K562 (cell line): Measurements from ENCODE around the gene CLCA1. TPM values are rescaled to one million over a fixed set of nuclear protein-coding genes. Genes with fewer than 3 reads are reported as not detected.
A peak's percentile ranks its signal among the peaks of the same experiment; 100 is the strongest.

Source experiments
- ARID2 ChIP-seq: fragments of 450-650 bp; IDR thresholded peaks from 2 replicates; pipeline ENCODE4 v1.6.1; 2017; ENCODE audit warnings: antibody characterized with exemption, mild to moderate bottlenecking
- CBX1 ChIP-seq: sonication (generic); IDR thresholded peaks from 2 replicates; pipeline ENCODE4 v1.6.1; 2016; ENCODE audit warnings: antibody characterized with exemption, low read depth, mild to moderate bottlenecking
- CREB3L1 ChIP-seq: fragments of 450-650 bp; IDR thresholded peaks from 2 replicates; pipeline ENCODE4 v1.6.1; 2014; ENCODE audit warnings: low read depth, mild to moderate bottlenecking, moderate library complexity, borderline replicate concordance
- ETS2 ChIP-seq: IDR thresholded peaks from 2 replicates; pipeline ENCODE4 v1.6.1; 2016; ENCODE audit warnings: borderline replicate concordance, missing genetic modification characterization, mild to moderate bottlenecking, moderate library complexity, missing compliant biosample characterization; ENCODE audit not compliant: poor library complexity, severe bottlenecking
- FOXM1 ChIP-seq, 2 experiments: fragments of 450-650 bp in 1 of 2; sonication (generic) in 1 of 2; formaldehyde crosslinking in 1 of 2; IDR thresholded peaks; 2 replicates each; pipeline versions ENCODE4 v1.6.1 to v1.9.0; 2017 to 2022; ENCODE audit warnings: low read depth in 2 of 2, mild to moderate bottlenecking in 2 of 2, missing genetic modification reagents in 1 of 2, moderate library complexity in 1 of 2
- GATAD2B ChIP-seq: fragments of 450-650 bp; IDR thresholded peaks from 2 replicates; pipeline ENCODE4 v1.6.1; 2017; ENCODE audit warnings: mild to moderate bottlenecking, borderline replicate concordance
- HINFP ChIP-seq: fragments of 450-650 bp; conservative IDR thresholded peaks from 2 replicates; pipeline ENCODE4 v1.6.1; 2016; ENCODE audit warnings: missing genetic modification characterization, low read depth, mild to moderate bottlenecking, control low read depth, missing compliant biosample characterization
- IRF1 ChIP-seq: sonication (generic); formaldehyde crosslinking; IDR thresholded peaks from 2 replicates; pipeline ENCODE4 v1.8.0; 2022; ENCODE audit warnings: missing genetic modification reagents, mild to moderate bottlenecking, borderline replicate concordance
- MCM7 ChIP-seq, 2 experiments: fragments of 450-650 bp; IDR thresholded peaks; 2 replicates each; pipeline ENCODE4 v1.6.1; 2016 to 2018
- MXI1 ChIP-seq: IDR thresholded peaks from 2 replicates; pipeline ENCODE4 v1.6.1; 2011; ENCODE audit warnings: low read depth, mild to moderate bottlenecking, improper control_type of control experiment, low read length
- MYC ChIP-seq, 2 experiments: fragments of 250-450 bp in 1 of 2; sonication (Bioruptor Pico) in 1 of 2; IDR thresholded peaks; 2 replicates each; pipeline versions ENCODE4 v1.5.1 to v1.6.1; 2012 to 2021; ENCODE audit warnings: low read depth in 2 of 2, borderline replicate concordance in 1 of 2, improper control_type of control experiment in 1 of 2, low read length in 1 of 2, mild to moderate bottlenecking in 1 of 2, moderate library complexity in 1 of 2
- NFIX ChIP-seq: fragments of 250-450 bp; sonication (Bioruptor Pico); IDR thresholded peaks from 2 replicates; pipeline ENCODE4 v1.4.0; 2020; ENCODE audit warnings: low read depth, mild to moderate bottlenecking, moderate library complexity
- NR3C1 ChIP-seq: sonication (generic); formaldehyde crosslinking; IDR thresholded peaks from 2 replicates; pipeline ENCODE4 v1.8.1; 2022; ENCODE audit warnings: missing genetic modification reagents
- PTBP1 ChIP-seq: fragments of 200-400 bp; formaldehyde crosslinking; IDR thresholded peaks from 2 replicates; pipeline ENCODE4 v1.6.1; 2017; ENCODE audit warnings: low read depth, low read length
- PURB ChIP-seq: sonication (generic); formaldehyde crosslinking; IDR thresholded peaks from 2 replicates; pipeline ENCODE4 v1.9.0; 2021; ENCODE audit warnings: low read depth, mild to moderate bottlenecking, missing genetic modification reagents
- RFX1 ChIP-seq: fragments of 450-650 bp; IDR thresholded peaks from 2 replicates; pipeline ENCODE4 v1.6.1; 2016; ENCODE audit warnings: mild to moderate bottlenecking, moderate library complexity
- TCF7 ChIP-seq: sonication (generic); IDR thresholded peaks from 2 replicates; pipeline ENCODE4 v1.6.1; 2016; ENCODE audit warnings: antibody characterized with exemption, borderline replicate concordance
- ZBTB1 ChIP-seq: sonication (generic); formaldehyde crosslinking; IDR thresholded peaks from 2 replicates; pipeline ENCODE4 v1.8.1; 2023; ENCODE audit warnings: missing genetic modification reagents, low read depth, mild to moderate bottlenecking, borderline replicate concordance
- ZNF347 ChIP-seq: fragments of 450-650 bp; formaldehyde crosslinking; IDR thresholded peaks from 2 replicates; pipeline ENCODE4 v1.4.0; 2020; ENCODE audit warnings: low read depth, mild to moderate bottlenecking, moderate library complexity
- ZNF511 ChIP-seq: sonication (generic); formaldehyde crosslinking; IDR thresholded peaks from 2 replicates; pipeline ENCODE4 v1.8.0; 2022; ENCODE audit warnings: mild to moderate bottlenecking, missing genetic modification reagents
- polyA plus RNA-seq, 8 experiments: library from polyadenylated mRNA; depleted of rRNA in 4 of 8; stranded (reverse) in 5 of 8; unstranded in 3 of 8; fragments of >200 nt; fragmentation: Nextera tagmentation in 2 of 8; fragmentation: Illumina TruSeq in 1 of 8; extraction: Ambion mirVana in 2 of 8; extraction: Trizol in 1 of 8; gene quantifications; 2 replicates each; pipeline versions ENCODE4 v1.2.1 to v1.2.3, GENCODE V29; 2011 to 2014; ENCODE audit warnings: inconsistent platforms in 1 of 8, missing spikeins in 1 of 8
- total RNA-seq, 7 experiments: library from RNA; depleted of rRNA in 6 of 7; stranded (reverse); fragments of >200 nt in 6 of 7; fragmentation: Illumina TruSeq in 2 of 7; extraction: Trizol in 2 of 7; gene quantifications; 2 replicates each; pipeline versions ENCODE4 v1.2.1 to v1.2.3, GENCODE V29; 2011 to 2021; ENCODE audit warnings: low replicate concordance in 1 of 7

Gene CLCA1
- total and polyA plus RNA-seq, 9 of the 15 experiments (the other 6 are each of a cell fraction or from before 2014, with no cell fraction given), result 0.03 to 0.08 (median 0.04) TPM; not detected in 6

- no peak for TF ChIP-seq ZNF511 (CRISPR knock-in tag)
- TF ChIP-seq IRF1 (CRISPR knock-in tag), result no peak
- TF ChIP-seq NFIX, result no peak
- 0 out of 2 replicates have a peak, but pooled peaks have one; percentile 10 for TF ChIP-seq FOXM1 (IDR thresholded peaks at IDR 0.05; ENCODE audit: low read depth)
- no peak for TF ChIP-seq FOXM1 (CRISPR knock-in tag; IDR thresholded peaks at IDR 0.05; ENCODE audit: low read depth)
- no peak for TF ChIP-seq ZNF347 (CRISPR knock-in tag)
- TF ChIP-seq MXI1, result no peak
- no peak for TF ChIP-seq ZBTB1
- TF ChIP-seq NR3C1 (CRISPR knock-in tag), result no peak
- no peak for TF ChIP-seq PTBP1
- no peak for TF ChIP-seq RFX1
- no peak for TF ChIP-seq MCM7 (IDR thresholded peaks at IDR 0.05)
- no peak for TF ChIP-seq TCF7
- TF ChIP-seq CREB3L1, result no peak
- TF ChIP-seq CBX1, result no peak
- TF ChIP-seq GATAD2B, result 0 out of 2 replicates have a peak, but pooled peaks have one; percentile 49
- no peak for TF ChIP-seq PURB
- no peak for TF ChIP-seq HINFP
- no peak for TF ChIP-seq ARID2
- no peak for TF ChIP-seq MYC (IDR thresholded peaks at IDR 0.05; ENCODE audit: low read depth, low read length)
- no peak for TF ChIP-seq MYC (CRISPR knock-in tag; IDR thresholded peaks at IDR 0.05; ENCODE audit: borderline replicate concordance, low read depth)
- no peak for TF ChIP-seq ETS2 (tag)
Observed at GRCh38 chr1:86499987-86500593, 31.4 kb downstream of the CLCA1 start (continued).
